GM12878 (cell line): ENCODE measurements around the gene RASIP1. TPM values are rescaled to one million over a fixed set of nuclear protein-coding genes. Genes with fewer than 3 reads are reported as not detected.

Experiments used
- CHD4 ChIP-seq: fragments of 200-600 bp; sonication (generic); IDR thresholded peaks from 2 replicates; pipeline ENCODE4 v1.6.1; 2016; ENCODE audit warnings: mild to moderate bottlenecking
- KDM1A ChIP-seq: fragments of 200-600 bp; sonication (generic); IDR thresholded peaks from 2 replicates; pipeline ENCODE4 v1.6.1; 2016; ENCODE audit warnings: borderline replicate concordance
- USF2 ChIP-seq: IDR thresholded peaks from 2 replicates; pipeline ENCODE4 v1.6.1; 2011; ENCODE audit warnings: low read depth, low read length, improper control_type of control experiment, borderline replicate concordance
- polyA plus RNA-seq, 11 experiments: library from polyadenylated mRNA; depleted of rRNA in 4 of 11; unstranded in 6 of 11; stranded (reverse) in 5 of 11; fragments of >200 nt; fragmentation: Nextera tagmentation in 4 of 11; fragmentation: Illumina TruSeq in 1 of 11; extraction: Ambion mirVana in 4 of 11; extraction: Trizol in 1 of 11; gene quantifications; 1 replicate in 1 of 11; 2 replicates in 10 of 11; pipeline versions ENCODE4 v1.2.1 to v1.2.3, GENCODE V29; 2011 to 2016; ENCODE audit warnings: inconsistent platforms in 2 of 11, missing spikeins in 2 of 11, low read depth in 1 of 11
- total RNA-seq, 4 experiments: library from RNA; depleted of rRNA in 3 of 4; stranded (reverse); fragments of >200 nt in 3 of 4; fragmentation: Illumina TruSeq in 1 of 4; extraction: Trizol in 1 of 4; gene quantifications; 2 replicates each; pipeline versions ENCODE4 v1.2.1 to v1.2.3, GENCODE V29; 2013 to 2021
- TF ChIP-seq, protein P1 (sequence below): IDR thresholded peaks from 2 replicates; pipeline ENCODE4 v1.6.1; 2012; ENCODE audit warnings: improper control_type of control experiment, low read depth, low read length; ENCODE audit not compliant: insufficient replicate concordance
- TF ChIP-seq, protein P2 (sequence below): IDR thresholded peaks from 2 replicates; pipeline ENCODE4 v1.6.1; 2011; ENCODE audit warnings: mild to moderate bottlenecking, low read depth, low read length, moderate library complexity; ENCODE audit not compliant: insufficient replicate concordance

Gene RASIP1
- total and polyA plus RNA-seq, 10 of the 15 experiments (the other 5 are each of a cell fraction or from before 2014, with no cell fraction given) = 0.08 TPM; not detected in 9

- TF ChIP-seq USF2 (no peak), CHD4 (no peak), KDM1A (no peak)
- TF ChIP-seq, protein P1, sequence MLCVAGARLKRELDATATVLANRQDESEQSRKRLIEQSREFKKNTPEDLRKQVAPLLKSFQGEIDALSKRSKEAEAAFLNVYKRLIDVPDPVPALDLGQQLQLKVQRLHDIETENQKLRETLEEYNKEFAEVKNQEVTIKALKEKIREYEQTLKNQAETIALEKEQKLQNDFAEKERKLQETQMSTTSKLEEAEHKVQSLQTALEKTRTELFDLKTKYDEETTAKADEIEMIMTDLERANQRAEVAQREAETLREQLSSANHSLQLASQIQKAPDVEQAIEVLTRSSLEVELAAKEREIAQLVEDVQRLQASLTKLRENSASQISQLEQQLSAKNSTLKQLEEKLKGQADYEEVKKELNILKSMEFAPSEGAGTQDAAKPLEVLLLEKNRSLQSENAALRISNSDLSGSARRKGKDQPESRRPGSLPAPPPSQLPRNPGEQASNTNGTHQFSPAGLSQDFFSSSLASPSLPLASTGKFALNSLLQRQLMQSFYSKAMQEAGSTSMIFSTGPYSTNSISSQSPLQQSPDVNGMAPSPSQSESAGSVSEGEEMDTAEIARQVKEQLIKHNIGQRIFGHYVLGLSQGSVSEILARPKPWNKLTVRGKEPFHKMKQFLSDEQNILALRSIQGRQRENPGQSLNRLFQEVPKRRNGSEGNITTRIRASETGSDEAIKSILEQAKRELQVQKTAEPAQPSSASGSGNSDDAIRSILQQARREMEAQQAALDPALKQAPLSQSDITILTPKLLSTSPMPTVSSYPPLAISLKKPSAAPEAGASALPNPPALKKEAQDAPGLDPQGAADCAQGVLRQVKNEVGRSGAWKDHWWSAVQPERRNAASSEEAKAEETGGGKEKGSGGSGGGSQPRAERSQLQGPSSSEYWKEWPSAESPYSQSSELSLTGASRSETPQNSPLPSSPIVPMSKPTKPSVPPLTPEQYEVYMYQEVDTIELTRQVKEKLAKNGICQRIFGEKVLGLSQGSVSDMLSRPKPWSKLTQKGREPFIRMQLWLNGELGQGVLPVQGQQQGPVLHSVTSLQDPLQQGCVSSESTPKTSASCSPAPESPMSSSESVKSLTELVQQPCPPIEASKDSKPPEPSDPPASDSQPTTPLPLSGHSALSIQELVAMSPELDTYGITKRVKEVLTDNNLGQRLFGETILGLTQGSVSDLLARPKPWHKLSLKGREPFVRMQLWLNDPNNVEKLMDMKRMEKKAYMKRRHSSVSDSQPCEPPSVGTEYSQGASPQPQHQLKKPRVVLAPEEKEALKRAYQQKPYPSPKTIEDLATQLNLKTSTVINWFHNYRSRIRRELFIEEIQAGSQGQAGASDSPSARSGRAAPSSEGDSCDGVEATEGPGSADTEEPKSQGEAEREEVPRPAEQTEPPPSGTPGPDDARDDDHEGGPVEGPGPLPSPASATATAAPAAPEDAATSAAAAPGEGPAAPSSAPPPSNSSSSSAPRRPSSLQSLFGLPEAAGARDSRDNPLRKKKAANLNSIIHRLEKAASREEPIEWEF = no peak
- TF ChIP-seq, protein P2, sequence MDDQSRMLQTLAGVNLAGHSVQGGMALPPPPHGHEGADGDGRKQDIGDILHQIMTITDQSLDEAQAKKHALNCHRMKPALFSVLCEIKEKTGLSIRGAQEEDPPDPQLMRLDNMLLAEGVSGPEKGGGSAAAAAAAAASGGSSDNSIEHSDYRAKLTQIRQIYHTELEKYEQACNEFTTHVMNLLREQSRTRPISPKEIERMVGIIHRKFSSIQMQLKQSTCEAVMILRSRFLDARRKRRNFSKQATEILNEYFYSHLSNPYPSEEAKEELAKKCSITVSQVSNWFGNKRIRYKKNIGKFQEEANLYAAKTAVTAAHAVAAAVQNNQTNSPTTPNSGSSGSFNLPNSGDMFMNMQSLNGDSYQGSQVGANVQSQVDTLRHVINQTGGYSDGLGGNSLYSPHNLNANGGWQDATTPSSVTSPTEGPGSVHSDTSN = no peak
These were observed 15.4 kb upstream of the RASIP1 start (continued) for GRCh38 chr19:48755787-48756186.
